Measurements from ENCODE around the gene REXO5.

The REXO5 gene

DNA sequence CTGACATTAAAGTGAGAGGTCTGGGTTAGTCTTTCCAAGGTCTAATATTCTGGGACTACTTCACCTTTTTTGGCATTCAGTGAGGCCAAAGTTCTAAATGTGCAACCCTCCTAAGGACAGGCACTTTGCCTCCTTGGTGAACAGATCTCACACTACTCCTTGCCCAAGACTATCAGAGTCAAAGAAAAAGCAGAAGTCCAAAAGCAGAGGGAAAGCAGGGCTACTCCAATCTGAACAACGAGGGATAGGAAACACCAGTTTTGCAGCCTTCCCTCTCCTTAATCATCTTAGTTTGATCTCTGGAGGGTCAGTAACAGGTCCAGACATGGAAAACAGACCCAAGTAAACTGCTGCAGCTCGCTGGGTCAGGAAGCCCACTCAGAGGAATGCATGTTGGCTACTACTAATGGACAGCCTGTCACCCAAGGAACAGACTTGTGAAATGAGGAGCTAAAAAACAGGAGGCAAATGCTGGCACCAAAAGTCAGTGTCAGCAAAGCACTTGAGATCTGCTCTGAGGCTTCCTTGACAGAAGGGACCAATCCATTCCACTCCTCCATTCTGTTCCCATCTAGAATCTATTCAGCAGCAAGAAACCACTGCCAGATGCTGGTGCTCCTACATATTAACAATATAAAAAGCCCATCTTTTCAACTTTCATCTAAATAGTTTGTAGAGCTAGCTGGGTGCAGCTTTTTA, 63.9 kb downstream of the REXO5 start:
- H3K79me2 ChIP-seq (ENCODE audit: insufficient read depth, low read length), result no peaks in the 10 kb centered on the region; the same call in 1 of the 2 replicates
- DNase-seq (no peak), ATAC-seq (ENCODE audit: insufficient read depth, low read depth) (no peak)
- H3K4me3 ChIP-seq (ENCODE audit: low read depth in 1 of 2, low read length in 2 of 2), result no peak overlapping the region
- no peak overlapping the region for H3K27ac ChIP-seq (ENCODE audit: low read length)
- H3K36me3 ChIP-seq (ENCODE audit: insufficient read depth, low read length), result no peaks in the 10 kb centered on the region
- H4K20me1 ChIP-seq (ENCODE audit: insufficient read depth, low read length), result peaks cover 22% of the 10 kb centered on the region
- H3K4me2 ChIP-seq (ENCODE audit: insufficient read depth, low read length), result no peak overlapping the region
- no peaks in the 10 kb centered on the region for H3K27me3 ChIP-seq (ENCODE audit: insufficient read depth, low read length, poor library complexity)
- TF ChIP-seq, protein P1, sequence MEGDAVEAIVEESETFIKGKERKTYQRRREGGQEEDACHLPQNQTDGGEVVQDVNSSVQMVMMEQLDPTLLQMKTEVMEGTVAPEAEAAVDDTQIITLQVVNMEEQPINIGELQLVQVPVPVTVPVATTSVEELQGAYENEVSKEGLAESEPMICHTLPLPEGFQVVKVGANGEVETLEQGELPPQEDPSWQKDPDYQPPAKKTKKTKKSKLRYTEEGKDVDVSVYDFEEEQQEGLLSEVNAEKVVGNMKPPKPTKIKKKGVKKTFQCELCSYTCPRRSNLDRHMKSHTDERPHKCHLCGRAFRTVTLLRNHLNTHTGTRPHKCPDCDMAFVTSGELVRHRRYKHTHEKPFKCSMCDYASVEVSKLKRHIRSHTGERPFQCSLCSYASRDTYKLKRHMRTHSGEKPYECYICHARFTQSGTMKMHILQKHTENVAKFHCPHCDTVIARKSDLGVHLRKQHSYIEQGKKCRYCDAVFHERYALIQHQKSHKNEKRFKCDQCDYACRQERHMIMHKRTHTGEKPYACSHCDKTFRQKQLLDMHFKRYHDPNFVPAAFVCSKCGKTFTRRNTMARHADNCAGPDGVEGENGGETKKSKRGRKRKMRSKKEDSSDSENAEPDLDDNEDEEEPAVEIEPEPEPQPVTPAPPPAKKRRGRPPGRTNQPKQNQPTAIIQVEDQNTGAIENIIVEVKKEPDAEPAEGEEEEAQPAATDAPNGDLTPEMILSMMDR (IDR thresholded peaks at IDR 0.05; ENCODE audit: borderline replicate concordance, extremely low read depth, low read length, poor library complexity, severe bottlenecking), result no peak
- no peak for TF ChIP-seq EZH2 (IDR thresholded peaks at IDR 0.05; ENCODE audit: borderline replicate concordance, low read depth, low read length, severe bottlenecking)
- no peak overlapping the region for H2AFZ ChIP-seq (ENCODE audit: low read depth, low read length)
- no peaks in the 10 kb centered on the region for H3K9me3 ChIP-seq (ENCODE audit: insufficient read depth, low read length, severe bottlenecking)
- H3K9ac ChIP-seq (ENCODE audit: low read depth, low read length), result no peak overlapping the region
- 0 out of 2 replicates have a peak, but pooled peaks cover 3% of the 10 kb centered on the region for H3K4me1 ChIP-seq (ENCODE audit: insufficient read depth, low read length)

DNA sequence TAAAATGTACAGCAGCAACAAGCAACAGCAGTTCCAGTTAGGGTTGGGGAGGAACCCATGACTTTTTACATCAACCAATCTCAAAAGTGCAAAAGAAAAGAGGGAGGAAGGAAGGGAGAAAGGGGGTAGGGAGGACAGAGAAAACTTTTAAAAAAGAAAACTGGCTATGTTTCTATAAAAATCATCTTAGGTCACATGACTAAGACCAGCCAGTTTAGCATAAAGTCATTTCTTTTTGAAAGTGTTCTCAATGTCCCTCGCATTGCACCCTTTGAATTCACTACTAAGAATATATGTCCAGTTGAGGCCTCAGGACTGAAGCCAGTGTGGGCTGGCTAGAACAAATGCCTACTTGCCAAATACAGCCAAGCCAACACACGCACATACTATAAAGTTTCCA, 64.9 kb downstream of the REXO5 start:
- Histone ChIP-seq H3K9ac (ENCODE audit: low read depth, low read length) (no peak overlapping the region), H3K4me2 (ENCODE audit: insufficient read depth, low read length) (no peak overlapping the region), H3K27me3 (ENCODE audit: insufficient read depth, low read length, poor library complexity) (no peaks in the 10 kb centered on the region), H3K36me3 (ENCODE audit: insufficient read depth, low read length) (no peaks in the 10 kb centered on the region), H3K27ac (ENCODE audit: low read length) (no peak overlapping the region), H3K4me1 (ENCODE audit: insufficient read depth, low read length) (0 out of 2 replicates have a peak, but pooled peaks cover 3% of the 10 kb centered on the region), H3K4me3 (ENCODE audit: low read depth in 1 of 2, low read length in 2 of 2) (no peak overlapping the region), H3K9me3 (ENCODE audit: insufficient read depth, low read length, severe bottlenecking) (no peaks in the 10 kb centered on the region), H4K20me1 (ENCODE audit: insufficient read depth, low read length) (peaks cover 22% of the 10 kb centered on the region), H3K79me2 (ENCODE audit: insufficient read depth, low read length) (no peaks in the 10 kb centered on the region; the same call in 1 of the 2 replicates), H2AFZ (ENCODE audit: low read depth, low read length) (no peak overlapping the region)
- no peak for ATAC-seq (ENCODE audit: insufficient read depth, low read depth)
- DNase-seq, result no peak
- TF ChIP-seq, protein P1 (IDR thresholded peaks at IDR 0.05; ENCODE audit: borderline replicate concordance, extremely low read depth, low read length, poor library complexity, severe bottlenecking), result no peak
- no peak for TF ChIP-seq EZH2 (IDR thresholded peaks at IDR 0.05; ENCODE audit: borderline replicate concordance, low read depth, low read length, severe bottlenecking)

DNA sequence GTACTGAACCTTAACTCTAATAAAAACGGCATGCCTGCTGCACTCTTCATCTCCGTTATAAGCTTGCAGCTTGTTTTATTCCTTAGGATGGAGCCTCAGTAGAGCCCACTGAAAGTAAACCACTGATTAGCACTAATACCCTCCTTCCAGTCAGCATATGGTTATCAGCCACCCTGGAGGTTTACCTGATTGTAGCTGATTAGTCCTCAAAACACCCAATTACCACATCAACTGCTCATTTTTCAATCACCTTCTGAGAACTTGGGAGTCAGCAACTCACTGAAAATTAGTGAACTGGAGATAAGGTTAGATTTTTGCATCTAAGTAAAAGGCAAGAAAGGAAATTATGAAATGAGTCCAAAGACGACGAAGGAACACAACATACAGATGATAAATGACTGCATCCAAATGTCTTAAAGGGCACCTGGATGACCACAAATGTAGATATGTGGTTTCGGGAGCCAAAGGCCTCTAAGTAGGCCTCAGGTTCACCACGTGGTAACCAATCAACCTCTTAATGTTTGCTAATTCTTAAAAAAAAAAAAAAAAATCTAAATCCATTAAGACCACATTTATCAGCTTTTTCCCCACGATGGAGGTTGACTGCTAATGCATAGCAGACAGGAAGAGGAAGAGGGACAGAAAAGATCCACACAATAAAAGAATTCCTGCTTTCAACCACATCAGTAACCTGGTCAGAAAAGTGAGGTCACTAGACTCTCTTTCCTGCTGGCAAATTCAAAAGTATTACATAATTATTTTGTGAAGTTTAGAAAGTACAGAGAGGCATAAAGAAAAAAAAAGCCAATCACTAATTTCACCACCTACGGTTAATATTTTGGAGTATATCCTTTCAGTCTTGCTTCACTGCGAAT, 65.9 kb downstream of the REXO5 start:
- Histone ChIP-seq H3K4me1 (ENCODE audit: insufficient read depth, low read length) (0 out of 2 replicates have a peak, but pooled peaks cover 3% of the 10 kb centered on the region), H3K27ac (ENCODE audit: low read length) (no peak overlapping the region), H4K20me1 (ENCODE audit: insufficient read depth, low read length) (peaks cover 21% of the 10 kb centered on the region), H3K27me3 (ENCODE audit: insufficient read depth, low read length, poor library complexity) (no peaks in the 10 kb centered on the region), H3K79me2 (ENCODE audit: insufficient read depth, low read length) (no peaks in the 10 kb centered on the region; the same call in 1 of the 2 replicates), H2AFZ (ENCODE audit: low read depth, low read length) (no peak overlapping the region), H3K36me3 (ENCODE audit: insufficient read depth, low read length) (no peaks in the 10 kb centered on the region), H3K9ac (ENCODE audit: low read depth, low read length) (no peak overlapping the region), H3K4me3 (ENCODE audit: low read depth in 1 of 2, low read length in 2 of 2) (no peak overlapping the region), H3K9me3 (ENCODE audit: insufficient read depth, low read length, severe bottlenecking) (no peaks in the 10 kb centered on the region), H3K4me2 (ENCODE audit: insufficient read depth, low read length) (no peak overlapping the region)
- TF ChIP-seq EZH2 (IDR thresholded peaks at IDR 0.05; ENCODE audit: borderline replicate concordance, low read depth, low read length, severe bottlenecking), result no peak
- TF ChIP-seq, protein P1 (IDR thresholded peaks at IDR 0.05; ENCODE audit: borderline replicate concordance, extremely low read depth, low read length, poor library complexity, severe bottlenecking), result no peak
- ATAC-seq (ENCODE audit: insufficient read depth, low read depth) (no peak), DNase-seq (no peak)
